Ovary (tissue), 3 donors: Measurements from ENCODE around the gene ZNF91.

Experiments used
- CTCF ChIP-seq, 3 donors: fragments of 450-650 bp in 2 of 3; fragments of 200-600 bp in 1 of 3; IDR thresholded peaks; one replicate each; pipeline versions ENCODE4 v1.5.1 to v1.8.0; 2016 to 2022; ENCODE audit warnings: antibody characterized with exemption in 3 of 3, mild to moderate bottlenecking in 1 of 3
- EP300 ChIP-seq: sonication (generic); formaldehyde crosslinking; IDR thresholded peaks from one replicate; pipeline ENCODE4 v1.6.1; 2017; ENCODE audit warnings: antibody characterized with exemption
- POLR2A ChIP-seq: fragments of 450-650 bp; IDR thresholded peaks from one replicate; pipeline ENCODE4 v1.6.1; 2017; ENCODE audit warnings: antibody characterized with exemption, mild to moderate bottlenecking, moderate library complexity
- donor health status: DM: no; HTN: no; CAD: no.

DNA sequence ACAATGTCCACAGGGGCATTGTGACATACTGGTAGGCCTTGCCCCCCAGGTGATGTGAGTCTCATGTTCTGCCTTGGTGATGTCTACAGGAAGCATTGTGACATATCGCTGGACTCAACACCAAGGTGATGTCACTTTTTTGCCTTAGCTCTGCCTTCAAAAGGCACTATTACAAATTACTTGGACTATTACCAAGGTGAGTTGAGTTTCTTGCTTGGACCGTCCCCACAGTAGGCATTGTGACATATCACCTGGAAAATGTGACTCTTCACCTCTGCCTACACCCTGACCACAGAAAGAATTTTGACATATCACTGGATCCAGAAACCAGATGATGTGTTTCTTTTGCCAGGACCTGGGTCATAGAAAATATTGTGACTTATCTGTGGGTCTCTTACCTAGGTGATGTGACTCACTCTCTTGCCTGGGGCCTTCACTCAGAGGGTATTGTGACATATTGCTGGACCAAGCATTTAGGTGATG lies 84.5 kb downstream of the ZNF91 start:
- TF ChIP-seq CTCF (IDR thresholded peaks at IDR 0.05) (no peak), POLR2A (no peak), EP300 (no peak)
